ENCODE results near the gene VSX1.

Gene VSX1

DNA sequence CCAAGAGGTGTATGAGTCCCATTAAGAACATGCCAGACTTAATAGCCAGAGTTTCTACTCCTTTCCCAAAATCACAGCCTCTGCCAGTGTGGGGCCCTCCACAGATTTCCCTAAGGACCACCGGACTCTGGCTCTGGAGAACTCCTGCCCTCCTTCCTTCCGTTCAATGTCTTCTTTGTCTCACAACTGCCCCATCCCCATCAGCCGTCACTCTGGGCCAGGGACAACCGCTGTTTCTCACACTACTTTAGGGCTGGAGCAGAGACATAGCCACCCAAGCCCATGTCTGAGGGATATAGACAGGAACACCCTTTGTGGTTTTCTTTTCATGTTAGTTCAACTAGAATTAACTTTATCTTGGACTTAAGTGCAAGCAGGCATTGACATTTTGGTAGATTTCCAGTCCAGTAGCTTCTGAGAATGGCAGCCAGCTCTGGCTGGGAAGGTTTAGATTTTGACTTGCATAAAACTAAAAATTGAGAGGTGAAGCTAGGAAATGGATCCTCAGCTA is 17.3 kb downstream of the VSX1 start:
- DNase-seq, result no peak

DNA sequence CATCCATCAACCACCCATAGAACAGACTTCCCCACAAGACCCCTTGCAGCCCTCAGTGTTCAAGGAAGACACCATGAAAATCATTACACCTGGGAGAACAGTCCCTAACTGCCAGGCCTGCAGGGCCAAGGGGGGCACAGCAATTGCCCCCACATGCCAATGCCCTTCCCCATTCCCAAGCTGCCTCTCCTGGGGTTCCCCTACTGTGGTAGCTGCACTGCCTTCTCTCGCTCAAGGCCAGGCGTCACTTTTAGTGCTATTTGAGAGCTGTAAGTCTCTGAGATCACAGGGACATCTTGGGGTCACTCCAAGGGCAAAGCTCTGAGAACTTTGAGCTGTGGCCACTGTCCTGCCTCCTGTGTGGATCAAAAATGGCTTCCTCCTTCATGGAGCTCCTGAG is 18.0 kb downstream of the VSX1 start:
- DNase-seq, result no peak

DNA sequence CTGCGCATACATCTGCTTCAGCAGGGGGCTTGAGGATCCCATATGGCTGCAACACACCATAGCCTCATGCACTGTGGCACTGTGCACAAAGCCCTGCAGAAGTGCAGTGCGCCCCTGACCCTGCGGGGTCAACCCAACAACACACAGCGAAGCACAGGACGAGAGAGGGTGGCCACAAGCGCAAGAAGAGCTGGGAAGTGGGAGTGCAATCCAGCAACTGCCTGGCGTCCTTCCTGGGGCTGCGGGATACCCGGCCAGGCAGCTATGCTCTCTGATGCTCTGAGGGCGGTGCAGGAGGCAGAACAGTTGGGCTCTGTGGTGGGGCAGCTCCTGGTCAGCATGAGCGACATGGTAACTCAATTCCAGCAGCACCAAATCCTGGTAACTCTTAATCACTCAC is 18.4 kb downstream of the VSX1 start:
- DNase-seq, result no peak

DNA sequence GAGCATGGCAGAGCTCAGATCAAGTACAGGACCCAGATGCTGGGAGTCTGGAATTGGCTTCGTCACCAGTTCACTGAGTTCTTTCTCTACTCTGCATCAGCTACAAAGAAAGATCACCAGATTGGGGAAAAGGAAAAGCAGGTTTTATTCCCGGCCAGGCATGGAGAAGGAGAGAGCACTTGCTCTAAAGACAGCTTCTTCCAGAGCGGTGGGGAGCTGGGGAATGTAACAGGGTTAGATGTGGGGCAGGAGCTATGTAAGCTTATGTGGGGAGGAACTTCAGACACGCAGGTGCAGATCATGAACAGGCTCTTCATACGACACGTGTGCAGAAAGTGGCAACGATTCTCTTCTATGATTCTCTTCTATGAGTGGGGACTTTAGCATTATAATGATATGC is 19.1 kb downstream of the VSX1 start:
- DNase-seq, result no peak

DNA sequence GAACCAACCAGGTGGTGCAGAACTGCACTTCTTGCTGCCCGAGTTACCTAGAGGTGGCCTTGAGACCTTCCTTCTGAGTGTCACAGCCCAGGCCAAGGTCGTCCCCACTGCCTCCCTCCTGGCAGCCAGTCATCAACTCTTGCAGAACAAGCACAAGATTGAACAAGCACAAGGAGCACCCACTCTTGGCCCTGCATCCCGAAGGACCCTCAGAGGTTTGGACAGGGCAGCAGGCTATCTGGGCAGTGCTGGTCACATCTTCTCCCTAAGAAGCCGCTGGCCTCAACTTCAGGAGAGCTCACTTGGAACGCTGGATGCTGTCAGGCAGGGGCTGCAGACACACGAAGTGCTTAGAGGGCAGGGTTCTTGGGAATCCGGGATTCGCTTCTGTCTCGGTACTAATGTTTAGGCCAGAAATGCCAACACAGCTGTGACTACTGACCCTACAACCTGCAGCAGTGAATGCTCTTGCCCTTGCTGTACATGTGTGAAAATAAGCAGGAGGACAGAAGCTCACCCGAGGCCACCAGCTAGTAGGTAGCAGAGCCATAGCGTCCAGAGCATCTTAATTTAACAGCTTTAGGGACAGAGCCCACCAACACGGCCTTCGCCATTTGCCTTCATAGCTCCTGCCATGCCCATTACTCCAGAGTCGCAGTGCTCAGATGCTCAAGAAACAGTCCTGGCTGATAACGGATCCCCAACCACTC is 20.0 kb downstream of the VSX1 start:
- DNase-seq, result no peak

DNA sequence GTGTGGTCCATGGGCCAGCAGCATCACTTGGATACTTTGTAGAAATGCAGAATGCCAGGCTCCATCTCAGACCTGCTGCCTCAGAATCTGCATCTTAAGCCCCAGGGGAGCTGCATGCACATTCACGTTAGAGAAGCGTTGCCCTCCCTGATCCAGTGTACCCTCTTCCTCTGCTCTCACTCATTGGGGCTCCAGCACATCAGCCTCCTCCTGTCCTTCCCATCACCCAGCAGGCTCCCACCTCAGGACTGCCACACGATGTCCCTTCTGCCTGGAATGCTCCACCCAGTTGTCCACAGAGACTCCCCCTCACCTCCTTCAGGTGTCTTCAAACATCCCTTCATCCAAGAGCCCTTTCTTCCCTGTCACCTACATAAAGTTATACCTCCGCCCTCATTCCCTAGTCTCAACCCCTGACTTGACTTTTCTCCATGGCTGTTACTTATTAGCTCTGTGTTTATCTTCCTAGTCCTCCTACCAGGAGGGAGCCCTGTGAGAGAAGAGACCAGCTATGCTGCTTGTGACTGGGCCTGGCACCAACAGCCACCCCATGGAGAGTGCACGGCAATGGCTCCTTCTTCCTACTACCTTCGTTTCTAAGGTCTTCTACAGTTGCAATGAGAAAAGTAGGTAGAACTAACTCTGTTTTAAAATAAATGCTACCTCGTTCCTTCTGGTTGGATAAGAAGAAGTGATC is 20.7 kb downstream of the VSX1 start:
- DNase-seq, result no peak

DNA sequence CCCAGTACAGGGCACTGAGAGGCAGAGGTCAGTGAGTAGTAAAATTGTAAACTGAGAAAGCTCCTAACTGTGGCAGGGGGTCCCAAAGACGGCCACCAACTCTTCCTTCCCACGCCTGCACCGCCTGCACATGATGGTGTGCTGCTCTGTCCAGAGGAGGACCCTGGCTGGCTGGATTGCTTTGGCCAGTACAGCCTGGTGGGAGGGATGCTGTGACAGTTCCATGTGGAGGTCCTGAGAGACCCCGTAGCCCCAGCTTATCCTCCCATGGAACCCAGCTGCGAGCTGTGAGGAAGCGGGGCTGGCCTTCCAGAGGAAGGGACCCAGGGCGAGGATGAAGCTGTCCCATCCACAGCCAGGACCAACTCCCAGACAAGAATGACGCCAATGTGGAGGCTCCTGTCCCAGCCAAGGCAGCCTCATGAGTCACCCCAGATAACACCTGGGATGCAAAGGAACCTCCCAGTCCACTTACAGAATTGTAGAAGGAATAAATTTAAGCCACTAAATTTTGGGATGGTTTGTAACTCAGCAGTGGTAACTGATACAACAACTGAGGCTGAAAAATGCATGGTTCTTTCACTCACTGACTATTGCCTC is 22.0 kb downstream of the VSX1 start:
- no peak for DNase-seq

DNA sequence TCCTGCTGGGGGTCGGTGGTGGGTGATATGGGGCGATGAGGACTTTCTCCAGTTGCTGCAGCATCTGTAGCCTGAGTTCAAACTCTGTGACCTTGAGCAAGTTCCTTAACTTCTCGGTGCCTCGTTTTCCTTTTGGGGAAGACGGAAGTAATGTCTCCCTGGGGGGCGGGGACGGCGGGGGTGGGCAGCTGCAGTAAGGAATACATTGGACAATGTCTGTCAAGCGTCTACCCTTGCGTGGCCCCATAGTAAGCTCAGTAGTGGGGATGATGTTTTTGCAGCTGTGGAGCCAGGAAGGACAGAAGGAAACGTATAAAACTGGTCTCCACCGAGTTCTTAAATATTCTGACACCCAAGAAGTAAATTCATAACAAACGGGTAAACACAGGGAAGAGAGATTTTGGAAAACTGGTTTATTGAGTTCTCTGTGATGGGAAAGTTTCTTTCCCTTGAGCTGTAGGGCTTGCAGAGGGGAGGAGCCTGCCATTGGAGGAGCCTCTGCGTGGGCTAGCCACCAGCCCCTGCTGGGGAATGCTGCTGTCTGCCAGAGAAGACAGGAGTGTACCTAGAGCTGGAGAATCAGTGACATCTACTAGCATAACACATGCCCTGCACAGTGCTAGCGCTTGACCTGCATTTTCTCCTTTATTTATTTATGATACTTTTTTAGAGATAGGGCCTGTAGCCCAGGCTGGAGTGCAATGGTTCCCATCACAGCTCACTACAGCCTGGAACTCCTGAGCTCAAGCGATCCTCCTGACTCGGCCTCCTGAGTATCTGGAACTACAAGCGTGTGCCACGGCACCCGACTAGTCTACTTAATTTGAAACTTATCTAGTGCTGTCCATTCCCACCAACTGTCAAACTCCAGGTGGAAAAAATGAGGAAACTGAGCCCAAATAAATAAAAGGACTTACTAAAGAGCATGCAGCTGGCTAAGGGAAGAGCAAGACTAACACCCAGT is 22.8 kb downstream of the VSX1 start:
- no peak for DNase-seq

DNA sequence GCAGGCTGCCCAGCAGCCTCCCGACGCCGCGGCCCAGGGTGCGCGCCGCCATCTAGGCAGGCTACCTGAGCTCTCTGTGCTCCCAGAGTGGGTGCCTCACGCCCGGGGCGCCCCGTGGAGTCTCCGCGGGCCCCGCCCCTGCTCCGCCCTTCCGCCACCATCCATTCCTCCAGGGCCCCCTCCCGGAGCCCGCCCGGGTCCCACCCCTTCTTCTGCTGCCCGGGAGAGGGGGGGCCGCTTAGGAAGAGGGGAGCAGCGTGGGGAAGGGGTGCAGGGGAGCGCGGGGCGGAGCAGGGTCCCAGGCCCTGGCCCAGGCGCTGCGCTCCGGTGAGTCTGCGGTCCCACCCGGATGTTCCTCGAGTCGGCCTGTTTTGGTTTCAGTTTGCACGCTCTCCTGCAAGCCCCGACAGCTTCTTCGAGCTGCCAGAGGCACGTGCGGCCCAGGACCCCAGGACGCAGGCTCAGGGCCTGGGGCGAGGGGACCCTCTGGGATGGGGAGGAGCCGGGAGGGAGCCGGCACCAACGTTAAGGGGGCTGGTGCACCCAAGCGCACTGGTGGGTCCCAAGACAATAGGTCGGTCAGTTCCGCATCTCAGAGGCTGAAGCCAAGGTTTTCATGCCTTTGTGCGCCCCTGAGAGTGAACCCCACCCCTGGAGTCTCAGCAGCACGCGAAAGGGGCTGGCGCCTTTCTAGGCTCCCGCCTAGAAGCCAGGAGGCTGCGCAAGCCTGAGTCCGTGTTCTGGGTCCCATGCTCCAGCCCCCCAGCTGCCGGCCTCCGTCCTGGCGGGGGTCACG is 23.7 kb downstream of the VSX1 start, which contains the start of gene ACSS1:
Gene ACSS1, minus strand, starts transcription at position 89 of the 796 bp plus-strand sequence. Its CDS starts 37 bp downstream, at position 52.
- peak; percentile 67 for DNase-seq

DNA sequence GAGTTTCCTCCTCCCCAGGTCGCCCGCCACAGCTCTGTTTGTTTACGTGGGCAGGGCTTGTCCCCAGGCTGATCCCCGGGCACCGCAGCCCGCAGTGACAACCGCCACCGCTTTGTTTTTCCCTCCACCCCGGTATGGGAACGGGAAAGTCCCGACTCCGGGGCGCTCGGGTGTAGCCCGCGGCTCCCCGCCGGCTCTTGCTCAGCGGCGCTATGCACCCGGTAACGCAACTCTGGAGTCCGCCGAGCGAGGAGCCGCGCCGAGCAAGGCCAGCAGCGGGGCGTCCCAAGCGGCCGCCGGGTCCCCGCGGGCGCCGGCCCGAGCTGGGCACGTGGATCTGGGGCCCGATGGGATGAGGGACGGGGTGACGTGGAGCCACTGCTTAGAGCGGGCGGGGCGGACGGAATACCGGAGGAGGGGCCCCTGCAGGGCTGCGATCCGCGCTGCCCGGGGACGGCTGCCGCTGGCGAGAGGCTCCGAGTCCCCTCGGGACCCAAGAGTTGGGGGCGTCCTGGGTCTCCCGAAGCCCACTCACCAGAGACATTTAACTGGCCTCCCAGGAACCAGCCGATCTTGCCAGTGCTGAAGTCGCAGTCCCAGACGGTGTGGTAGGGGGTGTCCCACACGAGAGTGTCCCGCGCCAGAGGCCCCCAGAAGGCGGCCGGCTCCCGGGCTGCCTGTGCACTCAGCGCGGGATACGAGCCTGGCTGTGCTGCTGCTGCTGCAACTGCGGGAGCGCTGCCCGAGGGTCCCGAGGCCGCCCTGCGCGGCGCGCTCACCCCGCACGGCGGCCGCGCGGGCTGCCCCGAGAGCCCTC is 24.5 kb downstream of the VSX1 start:
- DNase-seq, result peak; percentile 73

DNA sequence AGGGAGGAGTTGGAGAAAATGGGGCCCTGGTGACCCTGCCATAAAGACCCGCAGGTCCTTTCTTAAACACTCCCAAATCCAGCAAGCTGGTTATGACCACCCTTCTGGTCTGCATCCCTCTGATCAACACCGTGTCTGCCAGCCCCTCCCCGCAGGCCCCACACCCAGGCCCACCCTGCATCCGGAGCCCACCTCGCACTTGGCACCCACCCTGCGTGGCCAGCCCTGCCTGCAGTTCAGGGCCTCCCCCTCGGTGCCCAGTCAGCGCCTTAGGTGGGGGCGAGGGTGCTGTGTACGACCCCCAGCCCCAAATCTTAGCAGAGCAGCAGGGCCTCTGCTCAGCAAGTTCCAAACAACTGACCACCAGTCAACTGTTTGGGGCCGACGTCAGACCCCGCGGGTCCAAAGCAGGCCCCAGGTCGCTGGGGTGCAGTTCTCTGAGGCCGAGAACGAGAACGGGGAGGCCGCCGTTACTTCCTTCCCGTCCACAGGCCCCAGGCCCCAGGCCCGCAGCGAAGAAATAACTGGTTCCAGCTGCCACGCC is 25.2 kb downstream of the VSX1 start:
- no peak for DNase-seq

DNA sequence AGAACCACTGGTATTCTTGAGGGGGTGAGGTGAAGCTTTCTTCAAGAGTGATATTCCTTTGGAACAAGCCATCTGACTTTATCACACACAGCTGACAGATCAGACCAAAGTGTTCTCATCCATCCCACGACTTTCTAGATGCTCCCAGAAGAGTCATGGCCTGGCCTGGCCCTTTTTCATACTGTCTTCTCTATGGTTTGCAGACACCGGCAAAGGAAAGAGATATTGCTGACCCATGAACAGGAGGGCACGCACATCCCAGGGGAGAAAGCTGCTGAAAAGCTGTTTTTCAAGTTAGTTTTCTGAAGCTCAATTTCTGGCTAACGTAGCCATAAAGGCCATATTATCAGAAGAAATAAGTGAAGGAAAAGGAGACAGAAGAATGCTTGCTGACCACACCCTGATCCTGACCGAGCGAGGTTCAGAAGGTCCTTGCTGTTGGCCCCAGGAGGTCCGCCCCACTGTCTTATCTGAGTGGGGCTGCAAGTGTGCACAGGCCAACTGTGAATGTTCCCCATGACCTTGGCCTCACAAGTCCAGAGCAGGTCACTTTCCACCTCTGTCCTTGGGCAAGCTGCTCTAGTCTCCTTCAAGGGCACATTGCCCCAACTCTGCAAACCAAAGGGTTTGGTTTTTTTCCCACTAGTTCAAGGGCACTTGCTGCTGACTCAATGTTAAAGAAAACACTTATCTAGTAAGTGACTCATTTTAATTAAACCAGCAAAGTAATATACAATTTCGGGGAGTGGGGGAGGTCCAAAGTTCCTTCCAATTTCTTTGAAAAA is 26.0 kb downstream of the VSX1 start:
- no peak for DNase-seq

DNA sequence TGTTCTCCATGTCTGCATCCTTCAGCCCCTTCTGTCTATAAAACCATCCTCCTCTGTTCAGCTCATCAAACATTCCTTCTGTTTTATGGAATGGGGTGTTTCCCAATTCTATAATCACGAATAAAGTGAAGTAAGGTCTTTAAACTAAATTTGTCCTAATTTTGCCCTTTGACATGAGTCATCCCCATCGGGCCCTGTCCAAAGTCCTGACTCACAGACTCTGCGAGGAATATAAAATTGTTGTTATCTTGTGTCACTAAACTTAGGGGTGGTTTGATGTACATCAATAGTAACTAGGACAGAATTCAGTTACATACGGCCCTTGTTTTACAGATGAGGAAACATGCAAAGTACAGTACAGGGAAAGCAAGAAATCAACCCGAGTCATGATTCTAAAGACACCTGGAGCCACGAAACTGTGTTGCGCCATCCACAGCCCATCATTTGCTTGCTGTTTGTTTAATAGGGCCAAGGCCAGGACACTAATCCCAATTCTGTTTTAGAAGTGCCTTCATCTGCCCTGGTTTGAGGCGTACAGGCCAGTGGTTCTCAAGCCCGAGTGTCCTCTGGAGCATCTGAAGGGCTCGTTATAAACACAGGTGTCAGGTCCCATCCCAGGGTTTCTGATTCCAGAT is 26.8 kb downstream of the VSX1 start:
- DNase-seq, result no peak

DNA sequence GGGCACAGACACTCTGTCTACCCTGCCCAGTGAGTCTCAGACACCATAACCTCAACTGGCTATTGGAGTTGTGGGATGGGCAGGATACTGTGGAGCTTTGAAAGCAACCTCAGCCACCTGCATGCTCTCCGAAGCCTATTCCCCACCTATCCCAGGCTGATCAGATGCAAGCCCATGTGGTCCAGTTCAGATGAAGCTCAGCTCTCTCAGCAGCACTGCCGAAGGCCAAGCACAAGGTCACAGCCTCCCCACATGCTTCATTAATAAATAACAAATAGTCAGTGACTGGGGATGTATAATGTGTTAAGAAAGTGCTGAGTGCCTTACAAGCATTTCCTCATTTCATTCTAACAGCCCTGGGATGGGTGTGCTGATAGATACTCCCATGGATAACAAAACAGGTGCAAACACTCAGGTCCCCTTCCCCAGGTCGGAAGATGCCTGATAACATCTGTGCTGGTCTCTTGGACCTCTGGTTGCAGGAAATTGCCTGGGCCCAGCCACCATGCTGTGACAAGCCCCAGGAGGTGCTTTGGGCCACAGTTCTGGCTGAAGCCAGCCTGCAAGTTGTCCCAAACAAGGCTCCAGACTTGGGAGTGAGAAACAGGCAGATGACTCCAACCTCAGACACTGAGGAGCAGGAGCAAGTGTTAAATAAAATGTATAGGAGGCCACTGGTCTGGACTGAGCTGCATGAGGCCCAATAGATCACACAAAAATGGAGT is 27.7 kb downstream of the VSX1 start:
- no peak for DNase-seq

DNA sequence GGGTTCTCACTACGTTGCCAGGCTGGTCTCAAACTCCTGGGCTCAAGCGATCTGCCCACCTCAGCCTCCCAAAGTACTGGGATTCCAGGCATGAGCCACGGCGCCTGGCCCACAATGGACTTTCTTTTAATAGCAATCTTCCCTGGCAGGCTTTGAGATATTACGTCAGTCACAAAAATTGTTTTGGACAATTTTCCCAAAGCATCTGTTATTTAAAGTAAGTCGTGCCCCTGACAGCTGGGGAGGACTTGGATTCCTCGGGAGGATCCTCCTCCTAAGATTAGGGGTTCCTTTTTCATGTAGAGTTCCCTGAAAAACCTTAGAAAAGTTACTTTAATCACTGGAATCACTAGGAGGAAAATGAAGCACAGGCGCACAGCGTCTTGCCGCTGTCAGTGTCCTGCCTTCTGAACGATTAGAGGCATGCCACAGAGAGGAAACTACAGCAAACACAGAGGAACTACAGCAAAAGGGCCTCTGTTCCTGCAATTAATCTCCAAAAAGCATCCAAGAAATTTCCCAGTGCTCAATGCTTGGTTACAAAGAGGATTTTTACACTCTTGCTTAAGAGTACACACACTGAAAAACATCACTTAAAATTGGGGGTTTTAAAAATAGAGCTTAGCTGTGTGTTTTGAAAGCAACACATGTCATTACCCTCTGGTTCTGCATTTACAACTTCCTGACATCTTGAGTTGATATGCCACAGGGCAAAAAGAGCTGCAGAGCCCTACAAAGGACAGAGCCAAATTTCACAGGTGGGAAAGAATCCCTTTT is 28.5 kb downstream of the VSX1 start:
- no peak for DNase-seq

DNA sequence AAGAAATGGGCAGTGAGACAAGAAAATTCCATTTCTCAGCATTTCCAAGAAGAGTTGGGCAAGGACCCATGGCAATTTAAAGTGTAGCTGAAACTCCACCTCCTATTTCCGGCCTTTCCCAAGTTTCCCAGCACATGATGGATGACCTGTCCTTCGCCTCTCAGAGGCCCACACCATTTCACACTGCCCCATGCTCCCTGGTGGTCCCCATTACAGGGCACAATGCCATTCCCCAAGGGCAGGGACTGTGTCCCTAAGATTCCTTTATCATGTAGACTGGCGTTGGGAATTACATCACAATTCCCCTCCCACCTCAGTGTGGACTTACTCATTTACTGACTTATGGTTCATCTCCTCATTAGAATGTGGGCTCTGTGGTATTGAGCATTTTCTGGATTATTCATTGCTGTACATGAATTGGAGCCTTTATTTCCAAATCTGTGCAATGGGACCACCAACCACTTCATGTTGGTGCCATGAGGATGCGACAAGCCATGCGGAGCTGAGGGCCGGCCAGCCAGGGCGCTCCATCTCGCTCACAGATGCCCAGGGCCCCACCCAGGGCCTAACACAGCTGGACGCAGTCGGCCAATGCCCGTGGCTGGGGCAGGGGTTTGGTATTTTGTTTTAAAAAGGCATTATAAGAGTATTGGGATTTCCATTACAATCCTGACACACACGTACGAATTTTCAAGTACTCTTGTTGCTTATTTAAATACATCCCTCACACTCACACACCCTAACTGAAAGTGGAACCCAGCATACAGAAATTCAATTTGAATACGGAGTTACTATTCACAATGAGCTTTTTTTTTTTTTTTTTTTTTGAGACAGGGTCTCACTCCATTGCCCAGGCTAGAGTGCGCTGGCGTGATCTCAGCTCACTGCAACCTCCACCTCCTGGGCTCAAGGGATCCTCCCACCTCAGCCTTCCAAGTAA is 29.4 kb downstream of the VSX1 start:
- no peak for DNase-seq
